GM18502 (cell line): ENCODE data around the gene PSMC5.
"Not testable (repeated sequence)": the region's sequence is repeated elsewhere in the genome, so short reads cannot be mapped to it uniquely, and the experiment has no call there.

ENCODE experiments used
- ATAC-seq: cut with Tn5 transposase; IDR thresholded peaks from one replicate; pipeline ENCODE4 v1.9.1; 2021; ENCODE audit warnings: mild to moderate bottlenecking; ENCODE audit not compliant: unreplicated experiment, poor library complexity

The PSMC5 gene

GRCh38 chr17:63827002-63827800 lies at the start of gene PSMC5, which contains the start of gene FTSJ3:
Gene PSMC5 (plus strand): TSS chr17:63827431. CDS start chr17:63827491, 60 bp downstream.
Gene FTSJ3 (minus strand): TSS chr17:63827663. CDS start chr17:63826902, 761 bp downstream.
- ATAC-seq, result peak; percentile 87

- no peak for ATAC-seq
Observed at GRCh38 chr17:63780507-63780906, 46.7 kb upstream of the PSMC5 start.

GRCh38 chr17:63780928-63781327 lies 46.3 kb upstream of the PSMC5 start:
- ATAC-seq, result no peak

- ATAC-seq, result no peak
Observed at GRCh38 chr17:63783522-63783921, 43.7 kb upstream of the PSMC5 start.

- no peak for ATAC-seq
Observed at GRCh38 chr17:63785556-63785955, 41.7 kb upstream of the PSMC5 start.

GRCh38 chr17:63786117-63786516 lies 41.1 kb upstream of the PSMC5 start:
- ATAC-seq, result no peak

GRCh38 chr17:63786971-63787711 lies 40.1 kb upstream of the PSMC5 start:
- ATAC-seq, result no peak

GRCh38 chr17:63790057-63790456 lies 37.2 kb upstream of the PSMC5 start:
- no peak for ATAC-seq

- ATAC-seq, result no peak
Observed at GRCh38 chr17:63792055-63792729, 35.0 kb upstream of the PSMC5 start.

- ATAC-seq, result not testable (repeated sequence)
Observed at GRCh38 chr17:63796375-63796774, 30.9 kb upstream of the PSMC5 start.

GRCh38 chr17:63798572-63799106 lies 28.6 kb upstream of the PSMC5 start:
- ATAC-seq, result no peak

GRCh38 chr17:63800783-63801182 lies 26.4 kb upstream of the PSMC5 start:
- no peak for ATAC-seq

GRCh38 chr17:63804328-63804727 lies 22.9 kb upstream of the PSMC5 start:
- no peak for ATAC-seq

- no peak for ATAC-seq
Observed at GRCh38 chr17:63805591-63805990, 21.6 kb upstream of the PSMC5 start.

GRCh38 chr17:63809970-63810369 lies 17.3 kb upstream of the PSMC5 start:
- ATAC-seq, result no peak

GRCh38 chr17:63816123-63816522 lies 11.1 kb upstream of the PSMC5 start:
- no peak for ATAC-seq

- ATAC-seq, result no peak
Observed at GRCh38 chr17:63816669-63817068, 10.6 kb upstream of the PSMC5 start.

- ATAC-seq, result no peak
Observed at GRCh38 chr17:63817736-63818385, 9.4 kb upstream of the PSMC5 start.

- no peak for ATAC-seq
Observed at GRCh38 chr17:63819131-63819530, 8.1 kb upstream of the PSMC5 start.
